Measurements from ENCODE around the gene CABLES2. TPM values are rescaled to one million over a fixed set of nuclear protein-coding genes. Genes with fewer than 3 reads are reported as not detected.
A peak's percentile ranks its signal among the peaks of the same experiment; 100 is the strongest.

Gene CABLES2
- total RNA-seq, 1 experiment from 2014 or later = 7.5 TPM

GRCh38 chr20:62362991-62363919 is 43.8 kb downstream of the CABLES2 start:
- Mint-ChIP-seq H3K4me3 (no peak overlapping the region), H3K9me3 (no peaks in the 10 kb centered on the region), H3K27me3 (ENCODE audit: low read depth) (no peaks in the 10 kb centered on the region), H3K27ac (peak overlapping the region; percentile 97), H3K36me3 (no peaks in the 10 kb centered on the region), H3K4me1 (peaks cover 46% of the 10 kb centered on the region)
- ChIA-PET POLR2A (interaction anchor here (0.7 to 2.6 kb wide), 4 partner anchors 19 to 241 kb away, joined by 3 to 8 read pairs (median 4); partner anchors contain the start of gene RPS21), CTCF (interaction anchor here (0.6 to 9.1 kb wide), 12 partner anchors 10 to 61 kb away, joined by 3 to 137 read pairs (median 4); partner anchors contain the start of genes ADRM1 and RPS21)
- DNase-seq (ENCODE audit: low spot score) (peak; percentile 24), ATAC-seq (no peak)
- no peak for TF ChIP-seq ERG (CRISPR knock-in tag; IDR thresholded peaks at IDR 0.05)
- no peak for TF ChIP-seq FOXP1 (CRISPR knock-in tag; IDR thresholded peaks at IDR 0.05; ENCODE audit: borderline replicate concordance)
- no peak for TF ChIP-seq E2F5 (CRISPR knock-in tag; IDR thresholded peaks at IDR 0.05)
- no peak for TF ChIP-seq ZNF423 (CRISPR knock-in tag; IDR thresholded peaks at IDR 0.05)
- TF ChIP-seq ZNF317 (CRISPR knock-in tag; IDR thresholded peaks at IDR 0.05; ENCODE audit: borderline replicate concordance, low read depth) = no peak
- no peak for TF ChIP-seq JUN (CRISPR knock-in tag; IDR thresholded peaks at IDR 0.05)
- no peak for TF ChIP-seq HMGA2 (CRISPR knock-in tag; IDR thresholded peaks at IDR 0.05)
- no peak for TF ChIP-seq SP1 (CRISPR knock-in tag; conservative IDR thresholded peaks at IDR 0.05)
- TF ChIP-seq NFE2L1 (CRISPR knock-in tag; IDR thresholded peaks at IDR 0.05) = no peak
- no peak for TF ChIP-seq ZNF263 (CRISPR knock-in tag; IDR thresholded peaks at IDR 0.05; ENCODE audit: low read depth)
- TF ChIP-seq E2F1 (CRISPR knock-in tag; IDR thresholded peaks at IDR 0.05) = no peak
- TF ChIP-seq CREB1 (CRISPR knock-in tag; IDR thresholded peaks at IDR 0.05) = no peak
- no peak for TF ChIP-seq USF2 (CRISPR knock-in tag; IDR thresholded peaks at IDR 0.05)
- no peak for TF ChIP-seq IRF2 (CRISPR knock-in tag; IDR thresholded peaks at IDR 0.05; ENCODE audit: borderline replicate concordance, low read depth)
- TF ChIP-seq CREM (CRISPR knock-in tag; IDR thresholded peaks at IDR 0.05) = no peak
- TF ChIP-seq, protein P1, sequence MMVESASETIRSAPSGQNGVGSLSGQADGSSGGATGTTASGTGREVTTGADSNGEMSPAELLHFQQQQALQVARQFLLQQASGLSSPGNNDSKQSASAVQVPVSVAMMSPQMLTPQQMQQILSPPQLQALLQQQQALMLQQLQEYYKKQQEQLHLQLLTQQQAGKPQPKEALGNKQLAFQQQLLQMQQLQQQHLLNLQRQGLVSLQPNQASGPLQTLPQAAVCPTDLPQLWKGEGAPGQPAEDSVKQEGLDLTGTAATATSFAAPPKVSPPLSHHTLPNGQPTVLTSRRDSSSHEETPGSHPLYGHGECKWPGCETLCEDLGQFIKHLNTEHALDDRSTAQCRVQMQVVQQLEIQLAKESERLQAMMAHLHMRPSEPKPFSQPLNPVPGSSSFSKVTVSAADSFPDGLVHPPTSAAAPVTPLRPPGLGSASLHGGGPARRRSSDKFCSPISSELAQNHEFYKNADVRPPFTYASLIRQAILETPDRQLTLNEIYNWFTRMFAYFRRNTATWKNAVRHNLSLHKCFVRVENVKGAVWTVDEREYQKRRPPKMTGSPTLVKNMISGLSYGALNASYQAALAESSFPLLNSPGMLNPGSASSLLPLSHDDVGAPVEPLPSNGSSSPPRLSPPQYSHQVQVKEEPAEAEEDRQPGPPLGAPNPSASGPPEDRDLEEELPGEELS (CRISPR knock-in tag; IDR thresholded peaks at IDR 0.05) = no peak
- TF ChIP-seq SMAD4 (CRISPR knock-in tag; IDR thresholded peaks at IDR 0.05) = no peak
- TF ChIP-seq AFF4 (CRISPR knock-in tag; IDR thresholded peaks at IDR 0.05; ENCODE audit: borderline replicate concordance) = no peak
- TF ChIP-seq AR (CRISPR knock-in tag; IDR thresholded peaks at IDR 0.05) = no peak
- no peak for TF ChIP-seq ZBTB21 (CRISPR knock-in tag; IDR thresholded peaks at IDR 0.05; ENCODE audit: borderline replicate concordance)
